ENCODE measurements around the gene NOX5. TPM values are rescaled to one million over a fixed set of nuclear protein-coding genes. Genes with fewer than 3 reads are reported as not detected.

Gene NOX5
- total RNA-seq, 2 experiments from 2014 or later: not detected

DNA sequence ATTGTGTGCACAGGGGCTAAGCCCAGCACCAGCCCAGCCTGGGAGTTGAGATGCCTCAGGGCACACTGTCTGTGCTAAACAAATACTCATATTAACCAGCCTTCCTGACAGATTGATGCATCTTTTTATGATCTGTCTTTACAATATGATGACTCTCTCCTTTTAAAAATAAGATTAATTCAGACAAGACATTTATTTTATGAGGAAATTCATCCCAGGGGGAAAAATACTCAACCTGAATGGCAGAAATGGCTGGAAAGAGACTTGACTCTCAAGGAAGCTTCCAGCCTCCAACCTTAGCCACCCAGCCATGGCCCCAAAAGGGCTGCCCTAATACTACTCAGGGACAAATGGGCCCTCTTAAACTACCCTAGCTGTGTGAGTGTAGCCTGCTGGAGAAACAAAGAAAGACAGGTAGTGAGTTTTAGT, 46.9 kb downstream of the NOX5 start:
- TF ChIP-seq, protein P1, sequence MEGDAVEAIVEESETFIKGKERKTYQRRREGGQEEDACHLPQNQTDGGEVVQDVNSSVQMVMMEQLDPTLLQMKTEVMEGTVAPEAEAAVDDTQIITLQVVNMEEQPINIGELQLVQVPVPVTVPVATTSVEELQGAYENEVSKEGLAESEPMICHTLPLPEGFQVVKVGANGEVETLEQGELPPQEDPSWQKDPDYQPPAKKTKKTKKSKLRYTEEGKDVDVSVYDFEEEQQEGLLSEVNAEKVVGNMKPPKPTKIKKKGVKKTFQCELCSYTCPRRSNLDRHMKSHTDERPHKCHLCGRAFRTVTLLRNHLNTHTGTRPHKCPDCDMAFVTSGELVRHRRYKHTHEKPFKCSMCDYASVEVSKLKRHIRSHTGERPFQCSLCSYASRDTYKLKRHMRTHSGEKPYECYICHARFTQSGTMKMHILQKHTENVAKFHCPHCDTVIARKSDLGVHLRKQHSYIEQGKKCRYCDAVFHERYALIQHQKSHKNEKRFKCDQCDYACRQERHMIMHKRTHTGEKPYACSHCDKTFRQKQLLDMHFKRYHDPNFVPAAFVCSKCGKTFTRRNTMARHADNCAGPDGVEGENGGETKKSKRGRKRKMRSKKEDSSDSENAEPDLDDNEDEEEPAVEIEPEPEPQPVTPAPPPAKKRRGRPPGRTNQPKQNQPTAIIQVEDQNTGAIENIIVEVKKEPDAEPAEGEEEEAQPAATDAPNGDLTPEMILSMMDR (IDR thresholded peaks at IDR 0.05): no peak
- H3K27ac Mint-ChIP-seq: peak overlapping the region; percentile 82

DNA sequence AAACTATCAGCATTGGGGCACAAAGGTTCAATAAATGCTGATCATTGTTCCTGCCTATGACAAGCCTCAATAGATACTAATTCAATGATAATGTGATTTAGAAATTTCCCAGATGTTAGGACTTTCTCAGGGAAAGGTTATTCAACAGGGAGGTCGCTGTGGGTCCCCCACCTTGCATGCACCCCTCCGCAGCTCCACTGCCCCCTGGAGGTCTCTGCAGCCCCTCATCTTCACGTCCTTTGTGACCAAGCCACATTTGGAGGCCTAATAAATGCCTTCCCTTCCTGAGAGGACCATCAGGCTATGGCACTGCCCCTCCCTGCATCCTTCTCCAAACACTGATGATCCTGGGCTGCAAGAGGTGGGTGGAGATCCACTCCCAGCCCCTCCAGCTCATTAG, 50.2 kb downstream of the NOX5 start:
- Mint-ChIP-seq H3K9me3 (no peaks in the 10 kb centered on the region), H3K4me1 (ENCODE audit: low read depth) (peaks cover 20% of the 10 kb centered on the region), H3K36me3 (ENCODE audit: low read depth) (no peaks in the 10 kb centered on the region), H3K27ac (no peak overlapping the region), H3K27me3 (no peaks in the 10 kb centered on the region), H3K4me3 (no peak overlapping the region)
- CTCF ChIA-PET: no interaction called here
- H3K27ac ChIP-seq (ENCODE audit: low read depth in 1 of 2, low read length in 2 of 2): no peak overlapping the region
- intact Hi-C loops (cut with DNase I, micrococcal nuclease): no loop called here
- peaks cover 18% of the 10 kb centered on the region for H3K4me1 ChIP-seq (ENCODE audit: insufficient read depth, low read length)
- no peaks in the 10 kb centered on the region for H3K9me3 ChIP-seq (ENCODE audit: control insufficient read depth in 1 of 2, insufficient read depth in 1 of 2, low read length in 2 of 2)
- no peak for DNase-seq
- no peak overlapping the region for H3K4me3 ChIP-seq (ENCODE audit: low read length)
- ATAC-seq (ENCODE audit: poor library complexity): no peak
- H3K27me3 ChIP-seq (ENCODE audit: control insufficient read depth in 1 of 2, insufficient read depth in 2 of 2, low read length in 2 of 2): no peaks in the 10 kb centered on the region
- POLR2A ChIA-PET: no interaction called here
- TF ChIP-seq, protein P1 (IDR thresholded peaks at IDR 0.05): no peak
- no peaks in the 10 kb centered on the region for H3K36me3 ChIP-seq (ENCODE audit: insufficient read depth, low read length)

More for the DNA sequence above, 46.9 kb downstream of the NOX5 start:
- Histone ChIP-seq H3K27me3 (ENCODE audit: control insufficient read depth in 1 of 2, insufficient read depth in 2 of 2, low read length in 2 of 2) (no peaks in the 10 kb centered on the region), H3K9me3 (ENCODE audit: control insufficient read depth in 1 of 2, insufficient read depth in 1 of 2, low read length in 2 of 2) (no peaks in the 10 kb centered on the region), H3K4me3 (ENCODE audit: low read length) (no peak overlapping the region), H3K27ac (ENCODE audit: low read depth in 1 of 2, low read length in 2 of 2) (no peak overlapping the region), H3K4me1 (ENCODE audit: insufficient read depth, low read length) (peaks cover 26% of the 10 kb centered on the region), H3K36me3 (ENCODE audit: insufficient read depth, low read length) (no peaks in the 10 kb centered on the region)
- intact Hi-C loops (cut with DNase I, micrococcal nuclease): no loop called here
- no peak for DNase-seq
- ATAC-seq (ENCODE audit: poor library complexity): no peak
- Mint-ChIP-seq H3K9me3 (no peaks in the 10 kb centered on the region), H3K27me3 (no peaks in the 10 kb centered on the region), H3K36me3 (ENCODE audit: low read depth) (no peaks in the 10 kb centered on the region), H3K4me3 (no peak overlapping the region), H3K4me1 (ENCODE audit: low read depth) (peaks cover 29% of the 10 kb centered on the region)
- ChIA-PET CTCF (no interaction called here), POLR2A (no interaction called here)

DNA sequence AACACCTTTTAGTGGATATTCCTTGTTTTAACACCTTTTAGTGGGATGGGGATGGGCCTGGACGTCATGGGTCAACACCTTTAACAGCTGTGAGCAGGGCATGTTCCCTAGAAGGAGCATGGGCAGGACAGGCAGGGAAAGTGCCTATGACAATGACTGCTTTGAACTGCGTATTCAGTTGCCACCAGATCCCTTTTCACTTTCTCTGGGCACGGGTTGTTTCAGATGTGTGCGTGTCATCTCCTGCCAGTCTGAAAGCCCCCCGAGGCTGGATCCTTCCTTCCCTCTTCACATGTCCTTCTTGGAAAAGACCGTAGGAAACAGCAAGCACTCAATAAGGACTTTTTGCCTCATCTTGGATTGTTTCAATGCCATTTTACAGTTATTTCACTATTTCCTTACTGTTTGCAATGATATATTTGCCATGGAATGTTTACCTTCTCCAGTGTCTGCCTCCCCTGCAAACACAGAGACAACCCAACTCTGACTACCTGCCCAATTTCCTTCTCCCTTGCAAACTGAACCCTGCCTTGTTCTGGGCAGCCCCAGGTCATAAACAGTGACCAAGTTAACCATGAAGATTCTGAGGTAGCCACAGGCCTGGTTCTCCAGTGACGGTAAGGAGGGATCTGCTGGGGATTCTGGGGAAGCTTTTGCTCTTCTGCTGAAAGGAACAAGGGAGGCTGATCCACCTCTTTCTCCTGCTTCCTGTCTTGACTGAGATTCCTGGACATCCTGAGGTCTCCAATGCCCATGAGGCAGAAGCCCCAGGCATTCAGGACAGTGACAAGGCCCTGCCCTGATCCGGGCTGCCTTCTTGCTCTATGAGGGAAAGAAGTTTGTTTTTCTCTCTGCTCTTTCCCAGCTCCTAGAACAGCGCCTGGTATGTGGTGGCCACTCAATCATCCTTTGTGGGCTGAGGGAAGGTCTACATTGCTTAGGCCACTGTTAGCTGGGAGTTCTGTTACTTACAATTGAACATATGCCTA, 51.8 kb downstream of the NOX5 start:
- TF ChIP-seq, protein P1 (IDR thresholded peaks at IDR 0.05): no peak
- no peak for DNase-seq
- peaks cover 4% of the 10 kb centered on the region for H3K4me1 ChIP-seq (ENCODE audit: insufficient read depth, low read length)
- Mint-ChIP-seq H3K9me3 (no peaks in the 10 kb centered on the region), H3K4me1 (ENCODE audit: low read depth) (peaks cover 5% of the 10 kb centered on the region), H3K27me3 (peaks cover 12% of the 10 kb centered on the region), H3K36me3 (ENCODE audit: low read depth) (no peaks in the 10 kb centered on the region), H3K4me3 (no peak overlapping the region), H3K27ac (no peak overlapping the region)
- no peak for ATAC-seq (ENCODE audit: poor library complexity)
- no peaks in the 10 kb centered on the region for H3K9me3 ChIP-seq (ENCODE audit: control insufficient read depth in 1 of 2, insufficient read depth in 1 of 2, low read length in 2 of 2)
- H3K36me3 ChIP-seq (ENCODE audit: insufficient read depth, low read length): no peaks in the 10 kb centered on the region
- intact Hi-C loops (cut with DNase I, micrococcal nuclease): no loop called here
- ChIA-PET POLR2A (no interaction called here), CTCF (no interaction called here)
- H3K27ac ChIP-seq (ENCODE audit: low read depth in 1 of 2, low read length in 2 of 2): no peak overlapping the region
- H3K4me3 ChIP-seq (ENCODE audit: low read length): no peak overlapping the region
- H3K27me3 ChIP-seq (ENCODE audit: control insufficient read depth in 1 of 2, insufficient read depth in 2 of 2, low read length in 2 of 2): no peaks in the 10 kb centered on the region

Data from CD4-positive, alpha-beta T cell (primary cell).